ENCODE data around the gene STYXL2.

DNA sequence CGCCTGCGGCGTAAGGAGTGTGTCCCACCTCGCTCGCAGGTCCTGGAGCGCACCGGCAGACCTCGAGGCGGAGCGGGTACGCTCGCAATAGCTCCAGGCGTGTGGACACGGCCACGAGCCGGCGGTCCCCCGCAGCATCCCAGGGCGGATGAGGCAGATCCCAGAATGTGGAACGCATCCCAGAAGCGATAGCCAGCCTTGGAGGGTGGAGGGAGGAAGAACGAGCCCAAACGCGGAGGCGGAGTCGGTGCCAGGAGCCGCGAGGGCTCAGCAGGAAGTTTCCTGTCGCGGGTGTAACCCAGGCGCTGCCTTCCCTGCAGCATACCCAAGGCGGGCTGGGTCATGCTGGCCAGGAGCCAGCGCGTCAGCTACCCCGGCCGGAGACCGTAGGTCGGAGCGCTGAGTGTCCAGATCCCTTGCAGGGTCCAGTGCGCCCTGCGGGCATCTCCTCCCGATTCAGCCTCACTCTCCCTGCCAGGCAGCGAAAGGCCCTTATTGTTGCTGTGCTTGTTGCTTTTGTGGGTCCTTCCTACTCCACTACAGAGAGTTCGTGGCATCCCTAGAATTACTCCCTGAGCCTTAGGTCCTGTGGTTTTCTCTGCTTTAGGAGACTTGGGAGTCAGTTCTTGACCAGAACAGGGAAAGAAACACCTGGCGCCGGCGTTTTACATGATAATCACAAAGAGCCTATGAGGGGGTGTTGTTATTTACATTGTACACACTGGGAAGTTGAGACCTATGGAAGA lies 27.7 kb downstream of the STYXL2 start:
- TF ChIP-seq, protein P1, sequence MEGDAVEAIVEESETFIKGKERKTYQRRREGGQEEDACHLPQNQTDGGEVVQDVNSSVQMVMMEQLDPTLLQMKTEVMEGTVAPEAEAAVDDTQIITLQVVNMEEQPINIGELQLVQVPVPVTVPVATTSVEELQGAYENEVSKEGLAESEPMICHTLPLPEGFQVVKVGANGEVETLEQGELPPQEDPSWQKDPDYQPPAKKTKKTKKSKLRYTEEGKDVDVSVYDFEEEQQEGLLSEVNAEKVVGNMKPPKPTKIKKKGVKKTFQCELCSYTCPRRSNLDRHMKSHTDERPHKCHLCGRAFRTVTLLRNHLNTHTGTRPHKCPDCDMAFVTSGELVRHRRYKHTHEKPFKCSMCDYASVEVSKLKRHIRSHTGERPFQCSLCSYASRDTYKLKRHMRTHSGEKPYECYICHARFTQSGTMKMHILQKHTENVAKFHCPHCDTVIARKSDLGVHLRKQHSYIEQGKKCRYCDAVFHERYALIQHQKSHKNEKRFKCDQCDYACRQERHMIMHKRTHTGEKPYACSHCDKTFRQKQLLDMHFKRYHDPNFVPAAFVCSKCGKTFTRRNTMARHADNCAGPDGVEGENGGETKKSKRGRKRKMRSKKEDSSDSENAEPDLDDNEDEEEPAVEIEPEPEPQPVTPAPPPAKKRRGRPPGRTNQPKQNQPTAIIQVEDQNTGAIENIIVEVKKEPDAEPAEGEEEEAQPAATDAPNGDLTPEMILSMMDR (IDR thresholded peaks at IDR 0.05; ENCODE audit: low read depth, low read length), result no peak
- TF ChIP-seq POLR2A (IDR thresholded peaks at IDR 0.05; ENCODE audit: extremely low read depth, insufficient read length) (no peak), MYC (IDR thresholded peaks at IDR 0.05; ENCODE audit: low read depth, low read length) (no peak)
